HepG2 (cell line): ENCODE results near the gene ZBED5. TPM values are rescaled to one million over a fixed set of nuclear protein-coding genes. Genes with fewer than 3 reads are reported as not detected.

ENCODE experiments used
- ARID4A ChIP-seq: sonication (generic); formaldehyde crosslinking; IDR thresholded peaks from 2 replicates; pipeline ENCODE4 v1.5.0; 2020; ENCODE audit warnings: mild to moderate bottlenecking, missing genetic modification reagents, borderline replicate concordance
- DNMT3B ChIP-seq: conservative IDR thresholded peaks from 2 replicates; pipeline ENCODE4 v1.6.1; 2016; ENCODE audit warnings: missing biosample characterization, control low read depth
- GTF2F1 ChIP-seq: fragments of 150-350 bp; IDR thresholded peaks from 2 replicates; pipeline ENCODE4 v1.6.1; 2014; ENCODE audit warnings: low read length
- PLSCR1 ChIP-seq: sonication (generic); formaldehyde crosslinking; IDR thresholded peaks from 2 replicates; pipeline ENCODE4 v1.5.0; 2020; ENCODE audit warnings: missing genetic modification reagents, mild to moderate bottlenecking, borderline replicate concordance
- SMARCC2 ChIP-seq: fragments of 450-650 bp; IDR thresholded peaks from 2 replicates; pipeline ENCODE4 v1.6.1; 2017; ENCODE audit warnings: antibody characterized with exemption, mild to moderate bottlenecking
- SYNCRIP ChIP-seq: fragments of 200-400 bp; formaldehyde crosslinking; IDR thresholded peaks from 2 replicates; pipeline ENCODE4 v1.6.1; 2018; ENCODE audit warnings: mild to moderate bottlenecking, low read depth, low read length; ENCODE audit not compliant: insufficient read depth
- TARDBP ChIP-seq: sonication (generic); formaldehyde crosslinking; IDR thresholded peaks from 2 replicates; pipeline ENCODE4 v1.8.0; 2022; ENCODE audit warnings: mild to moderate bottlenecking, missing genetic modification reagents
- TBL1XR1 ChIP-seq: fragments of 150-350 bp; IDR thresholded peaks from 2 replicates; pipeline ENCODE4 v1.6.1; 2014; ENCODE audit warnings: borderline replicate concordance, low read length; ENCODE audit not compliant: partially characterized antibody
- ZBTB40 ChIP-seq, 2 experiments: fragments of 450-650 bp in 1 of 2; sonication (generic) in 1 of 2; formaldehyde crosslinking in 1 of 2; IDR thresholded peaks; 2 replicates each; pipeline versions ENCODE4 v1.6.1 to v1.8.0; 2016 to 2022; ENCODE audit warnings: antibody characterized with exemption in 1 of 2, mild to moderate bottlenecking in 1 of 2, missing genetic modification reagents in 1 of 2
- ZMYM3 ChIP-seq: sonication (generic); formaldehyde crosslinking; IDR thresholded peaks from 2 replicates; pipeline ENCODE4 v1.5.1; 2020; ENCODE audit warnings: mild to moderate bottlenecking, missing genetic modification reagents
- ZNF550 ChIP-seq: sonication (generic); formaldehyde crosslinking; IDR thresholded peaks from 2 replicates; pipeline ENCODE4 v1.4.0; 2020; ENCODE audit warnings: mild to moderate bottlenecking, missing genetic modification reagents, borderline replicate concordance
- ZNF598 ChIP-seq: sonication (generic); formaldehyde crosslinking; IDR thresholded peaks from 2 replicates; pipeline ENCODE4 v1.5.1; 2020; ENCODE audit warnings: mild to moderate bottlenecking, missing genetic modification reagents, borderline replicate concordance
- polyA plus RNA-seq, 8 experiments: library from polyadenylated mRNA; depleted of rRNA in 3 of 8; stranded (reverse) in 7 of 8; unstranded in 1 of 8; fragments of >200 nt; fragmentation: Illumina TruSeq in 4 of 8; extraction: Trizol in 4 of 8; gene quantifications; 2 replicates each; pipeline versions ENCODE4 v1.2.1 to v1.2.3, GENCODE V29; 2011 to 2016; ENCODE audit warnings: low read depth in 4 of 8, missing spikeins in 1 of 8, mixed read lengths in 1 of 8; ENCODE audit not compliant: insufficient read depth in 1 of 8
- total RNA-seq, 5 experiments: library from RNA; depleted of rRNA; stranded (reverse); fragments of >200 nt; fragmentation: Illumina TruSeq; extraction: Trizol; gene quantifications; 2 replicates each; pipeline ENCODE4 v1.2.3, GENCODE V29; 2016; ENCODE audit warnings: low read depth in 1 of 5

ZBED5 gene
- total and polyA plus RNA-seq, 2 of the 13 experiments (the other 11 are each of a cell fraction or from before 2014, with no cell fraction given), result 18.2 to 38.6 TPM

- TF ChIP-seq ZBTB40 (IDR thresholded peaks at IDR 0.05) (no peak), ZBTB40 (CRISPR knock-in tag; IDR thresholded peaks at IDR 0.05) (no peak; the same call in 1 of the 2 replicates), TBL1XR1 (no peak), PLSCR1 (CRISPR knock-in tag) (no peak), ZNF550 (CRISPR knock-in tag) (no peak), DNMT3B (no peak), ARID4A (CRISPR knock-in tag) (peak; percentile 77; the same call in 1 of the 2 replicates), SMARCC2 (no peak), GTF2F1 (peak; percentile 79; the same call in 1 of the 2 replicates), ZNF598 (CRISPR knock-in tag) (no peak; the same call in 1 of the 2 replicates), TARDBP (0 out of 2 replicates have a peak, but pooled peaks have one; percentile 13), SYNCRIP (no peak), ZMYM3 (no peak)
Observed at GRCh38 chr11:10808553-10809372, 49.1 kb downstream of the ZBED5 start, which contains the start of gene EIF4G2 (continued).
